GM19240 (cell line): ENCODE results near the gene PSMB7.
"Not testable (repeated sequence)": the region's sequence is repeated elsewhere in the genome, so short reads cannot be mapped to it uniquely, and the experiment has no call there.

Source experiments
- DNase-seq: peaks from one replicate; pipeline ENCODE4 v3.0.0; 2011; ENCODE audit warnings: low spot score; ENCODE audit not compliant: insufficient read length

Gene PSMB7

DNA sequence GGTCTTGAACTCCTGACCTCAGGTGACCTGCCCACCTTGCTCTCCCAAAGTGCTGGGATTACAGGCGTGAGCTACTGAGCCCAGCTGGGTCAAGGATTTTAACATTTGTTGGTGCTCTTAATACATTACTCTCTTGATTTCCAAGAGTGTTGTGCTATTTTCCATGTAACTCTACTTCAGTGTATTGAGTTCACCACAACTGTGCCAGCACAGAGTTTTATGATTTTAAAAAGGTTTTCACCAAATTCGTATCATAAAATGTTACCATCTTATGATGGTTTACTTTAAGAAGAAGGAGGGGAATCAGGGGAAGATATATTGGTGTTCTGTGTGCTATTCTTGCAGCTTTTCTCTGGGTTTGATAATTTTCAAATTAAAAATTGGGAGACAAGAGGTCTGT, 28.4 kb upstream of the PSMB7 start:
- no peak for DNase-seq

GRCh38 chr9:124442826-124443225, 27.6 kb upstream of the PSMB7 start:
- no peak for DNase-seq

GRCh38 chr9:124442379-124442778, 27.1 kb upstream of the PSMB7 start:
- DNase-seq = no peak

- no peak for DNase-seq
These were observed 26.0 kb upstream of the PSMB7 start for GRCh38 chr9:124441291-124441690.

GRCh38 chr9:124440786-124441185, 25.5 kb upstream of the PSMB7 start:
- DNase-seq = no peak

- no peak for DNase-seq
These were observed 24.5 kb upstream of the PSMB7 start for GRCh38 chr9:124439686-124440243.

DNA sequence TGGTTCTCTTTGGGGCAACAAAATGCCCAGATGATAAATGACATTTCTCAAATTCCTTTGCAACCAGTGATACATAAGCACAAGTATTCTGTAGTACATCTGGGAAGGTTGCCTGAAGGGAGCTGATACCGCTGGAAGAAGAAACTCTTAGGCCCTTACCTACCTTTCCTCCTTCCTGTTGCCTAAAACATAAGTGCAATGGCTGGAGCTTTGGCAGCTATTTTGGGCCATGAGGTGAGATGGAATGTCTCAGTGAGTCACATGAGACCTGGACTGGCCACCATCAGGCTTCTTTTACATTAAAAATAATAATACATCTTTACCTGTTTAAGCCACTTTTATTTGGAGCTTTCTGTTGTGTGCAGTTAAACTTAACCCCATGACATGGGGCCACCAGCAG, 23.8 kb upstream of the PSMB7 start:
- no peak for DNase-seq

DNA sequence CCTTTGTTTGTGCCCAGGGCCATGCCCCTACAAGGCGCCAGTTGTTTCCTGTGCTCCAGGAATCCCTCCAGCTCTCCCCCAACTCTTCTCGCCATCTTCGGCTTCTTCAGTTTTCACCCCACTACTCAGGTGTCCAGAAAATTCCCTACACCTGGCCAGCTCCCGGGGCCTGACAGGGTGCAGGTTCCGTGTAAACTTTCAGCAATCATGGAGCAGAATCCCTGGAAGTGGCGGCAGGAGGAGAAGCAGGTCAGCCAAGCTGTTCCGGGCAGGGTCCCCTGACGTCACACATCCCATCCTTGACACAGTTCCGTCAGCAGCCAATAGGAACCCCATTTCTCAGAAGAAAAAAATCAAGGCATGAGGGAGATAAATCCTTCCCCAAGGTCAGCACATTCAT, 22.8 kb upstream of the PSMB7 start:
- no peak for DNase-seq

- no peak for DNase-seq
These were observed 21.8 kb upstream of the PSMB7 start for GRCh38 chr9:124437086-124437485.

DNA sequence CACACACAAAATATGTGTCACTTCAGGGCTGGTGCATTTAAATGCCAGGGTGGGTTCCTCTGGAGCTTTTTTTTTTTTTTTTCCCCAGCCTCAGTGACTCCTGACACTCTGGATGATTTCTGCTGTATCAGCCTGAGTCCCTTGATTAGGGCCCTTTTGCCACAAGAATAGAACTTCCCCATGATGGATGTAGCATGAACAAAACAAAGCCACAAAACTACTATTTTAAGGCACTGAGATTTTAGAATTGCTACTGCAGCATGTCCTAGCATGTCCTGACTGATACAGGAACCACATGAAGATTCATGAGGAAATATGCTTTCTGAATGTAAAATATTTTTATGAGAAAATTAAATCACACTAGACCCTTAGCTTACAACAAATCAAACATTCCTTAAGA, 21.1 kb upstream of the PSMB7 start:
- no peak for DNase-seq

DNA sequence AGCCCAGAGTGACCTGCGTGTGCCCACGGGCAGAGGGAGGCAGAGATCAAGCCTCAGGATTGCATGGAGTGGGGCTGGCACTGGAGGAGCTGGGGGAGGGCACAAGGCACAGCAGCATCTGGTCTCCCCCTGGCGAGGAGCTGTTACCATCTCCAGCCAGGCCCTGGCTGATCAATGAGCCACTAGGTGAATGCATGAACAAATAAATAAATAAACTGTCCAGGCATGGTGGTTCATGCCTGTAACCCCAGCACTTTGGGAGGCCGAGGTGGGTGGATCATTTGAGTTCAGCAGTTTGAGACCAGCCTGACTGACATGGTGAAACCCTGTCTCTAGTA, 14.3 kb upstream of the PSMB7 start:
- DNase-seq = no peak

- no peak for DNase-seq
These were observed 13.7 kb upstream of the PSMB7 start for GRCh38 chr9:124428751-124429529.

DNA sequence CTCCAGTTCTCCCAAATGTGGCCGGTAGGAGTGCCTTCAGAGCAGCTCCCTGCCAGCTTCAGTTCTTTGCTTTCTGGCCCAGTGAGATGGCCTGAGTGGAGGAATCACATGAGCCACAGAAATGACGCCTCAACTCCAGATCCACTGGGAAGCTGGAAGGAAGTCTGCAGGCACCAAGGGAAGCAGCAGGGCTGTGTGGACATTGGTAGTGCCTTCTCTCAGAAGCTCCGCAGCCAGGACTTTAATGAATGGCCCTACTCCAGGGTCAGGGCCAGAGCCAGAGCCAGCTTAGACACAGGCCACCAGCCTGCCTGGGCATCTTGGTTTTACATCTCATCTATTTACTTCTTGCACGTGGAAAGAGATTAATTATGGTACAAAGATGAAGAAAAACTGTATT, 12.0 kb upstream of the PSMB7 start:
- no peak for DNase-seq

DNA sequence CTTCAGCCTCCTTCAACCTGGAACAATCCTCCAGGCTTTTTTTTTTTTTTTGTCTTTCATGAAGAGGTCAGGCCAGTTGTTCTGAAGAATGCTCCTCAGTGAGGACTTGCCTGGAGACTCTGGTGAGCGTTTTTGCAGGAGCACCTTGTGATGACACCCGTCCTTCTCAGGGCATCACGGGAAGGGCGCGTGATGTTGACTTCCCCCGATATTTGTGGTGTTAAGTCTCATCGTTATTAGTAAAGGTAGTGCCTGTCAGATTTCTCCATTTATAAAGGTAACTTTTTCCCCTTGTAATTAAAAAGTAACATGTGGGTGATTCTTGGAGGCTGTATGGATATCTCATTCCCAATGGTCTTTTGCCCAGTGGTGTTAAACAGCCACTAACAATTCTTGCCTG, 11.1 kb upstream of the PSMB7 start:
- no peak for DNase-seq

- DNase-seq = not testable (repeated sequence)
These were observed 10.5 kb upstream of the PSMB7 start for GRCh38 chr9:124425733-124426132.

DNA sequence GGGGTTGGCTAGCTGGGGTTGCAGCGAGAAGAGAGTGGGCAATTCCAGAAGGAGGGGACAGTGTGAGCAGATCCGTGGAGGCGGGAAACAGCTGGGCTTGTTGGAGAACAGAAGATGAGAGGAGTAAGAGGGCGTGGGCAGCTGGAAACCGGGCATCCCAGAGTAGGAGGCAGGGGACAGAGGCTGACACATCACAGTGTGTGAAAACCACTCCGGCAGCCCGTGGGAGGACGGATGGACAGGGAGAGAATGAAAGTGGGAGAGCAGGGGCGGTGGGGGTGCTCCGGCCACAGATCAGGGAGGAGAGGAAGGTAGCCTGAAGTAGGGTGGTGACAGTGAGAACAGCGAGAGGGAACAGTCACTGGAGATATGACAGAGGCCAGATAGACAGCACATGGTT, 8.3 kb upstream of the PSMB7 start:
- no peak for DNase-seq

GRCh38 chr9:124423155-124423554, 7.9 kb upstream of the PSMB7 start:
- no peak for DNase-seq

DNA sequence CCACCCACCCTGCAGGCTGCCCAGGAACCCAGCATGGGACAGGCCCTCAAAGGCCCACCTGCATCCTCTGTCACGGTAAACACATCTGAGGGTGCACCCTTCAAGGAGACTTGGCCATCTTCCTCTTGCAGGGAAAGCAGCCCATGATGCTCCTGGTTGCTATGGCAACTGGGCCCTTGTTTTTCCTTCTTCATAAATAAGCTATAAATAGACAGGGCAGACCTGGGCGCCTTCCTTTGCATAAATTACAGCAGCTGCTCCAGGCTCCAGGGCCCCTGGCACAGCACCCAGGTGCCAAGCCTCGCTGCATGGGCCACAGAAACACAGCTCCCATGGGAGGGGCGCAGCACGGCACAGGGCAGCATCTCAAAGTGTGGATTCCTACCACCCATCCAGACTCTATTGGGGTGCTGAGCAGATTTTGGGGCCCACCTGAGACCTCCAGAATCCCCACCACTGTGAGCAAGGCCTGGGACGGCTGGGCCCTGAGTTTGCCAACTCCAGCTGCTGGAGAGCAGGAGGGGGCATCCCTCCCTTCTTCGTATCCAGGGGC, 5.8 kb upstream of the PSMB7 start:
- DNase-seq = no peak

DNA sequence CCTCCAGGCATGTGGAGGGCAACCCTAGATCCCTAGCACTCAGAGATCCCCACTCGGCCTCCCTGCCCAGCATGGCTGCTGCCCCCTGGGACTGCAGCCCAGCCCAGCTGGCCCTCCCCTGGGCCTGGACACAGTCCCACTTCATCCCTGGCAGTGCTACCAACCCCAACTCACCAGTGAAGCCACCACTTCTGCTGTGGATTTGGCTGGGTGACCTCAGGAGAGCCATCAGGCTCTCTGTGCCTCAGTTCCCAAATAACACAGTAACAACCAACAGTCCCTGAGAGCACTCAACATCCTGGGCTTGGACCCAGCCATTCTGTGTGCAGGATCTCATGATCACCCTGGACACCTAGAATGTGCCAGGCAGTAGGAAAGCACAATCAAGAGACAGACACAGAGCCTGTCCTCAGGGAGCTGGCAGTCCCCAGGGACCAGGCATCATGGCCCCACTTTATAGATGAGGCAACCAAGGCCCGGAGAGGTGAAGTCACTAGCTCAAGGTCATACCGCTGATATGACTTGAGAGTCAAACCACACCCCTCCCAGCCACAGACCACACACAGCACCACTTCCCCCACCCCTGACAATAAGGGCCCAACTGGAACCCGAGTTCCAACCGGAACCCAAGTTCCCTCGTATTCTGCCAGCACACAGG, 4.7 kb upstream of the PSMB7 start:
- no peak for DNase-seq

- DNase-seq = no peak
These were observed 726 bp upstream of the PSMB7 start for GRCh38 chr9:124415852-124416484.

DNA sequence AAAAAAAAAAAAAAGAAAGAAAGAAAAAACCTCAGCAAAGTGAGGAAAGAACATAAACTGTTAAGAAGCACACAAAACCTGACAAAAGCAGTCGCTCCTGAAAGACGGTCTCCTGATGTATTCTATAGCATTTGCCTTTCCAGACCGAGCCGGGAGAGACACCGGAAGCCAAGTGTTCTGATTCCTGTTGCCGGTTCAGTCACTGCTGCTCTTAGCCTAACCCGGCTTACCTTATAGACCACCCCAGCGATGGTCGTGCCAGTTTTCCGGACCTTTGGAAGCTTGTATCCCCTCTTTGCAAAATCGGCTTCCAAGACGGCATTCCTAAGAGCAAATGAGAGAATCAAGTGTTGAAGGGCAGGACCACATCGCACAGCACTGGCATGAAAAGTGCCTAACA, 630 bp downstream of the PSMB7 start:
- no peak for DNase-seq

DNA sequence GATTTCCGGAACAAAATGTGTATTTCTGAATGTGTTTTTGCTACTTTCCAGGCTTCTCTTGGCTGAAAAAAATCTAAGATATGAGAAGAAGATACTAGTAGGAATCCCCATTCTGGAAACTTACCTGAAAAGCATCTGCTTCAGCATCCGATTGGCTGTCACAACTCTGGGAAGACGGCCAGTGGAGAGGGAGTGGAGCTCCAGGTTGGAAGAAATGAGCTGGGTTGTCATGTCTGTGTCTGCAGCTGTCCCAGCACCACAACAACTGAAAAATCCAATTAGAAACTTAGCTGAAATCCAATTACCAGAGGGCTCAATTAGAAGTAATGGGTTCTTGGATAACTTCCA, 3.0 kb downstream of the PSMB7 start:
- no peak for DNase-seq
